GM21529 (cell line): ENCODE measurements around the gene PARVG.
A peak's percentile ranks its signal among the peaks of the same experiment; 100 is the strongest.

Experiments
- ATAC-seq: cut with Tn5 transposase; IDR thresholded peaks from one replicate; pipeline ENCODE4 v1.9.1; 2021; ENCODE audit not compliant: unreplicated experiment

Gene PARVG

GRCh38 chr22:44154436-44154942, 26.2 kb upstream of the PARVG start:
- no peak for ATAC-seq

GRCh38 chr22:44155115-44155514, 25.6 kb upstream of the PARVG start:
- no peak for ATAC-seq

DNA sequence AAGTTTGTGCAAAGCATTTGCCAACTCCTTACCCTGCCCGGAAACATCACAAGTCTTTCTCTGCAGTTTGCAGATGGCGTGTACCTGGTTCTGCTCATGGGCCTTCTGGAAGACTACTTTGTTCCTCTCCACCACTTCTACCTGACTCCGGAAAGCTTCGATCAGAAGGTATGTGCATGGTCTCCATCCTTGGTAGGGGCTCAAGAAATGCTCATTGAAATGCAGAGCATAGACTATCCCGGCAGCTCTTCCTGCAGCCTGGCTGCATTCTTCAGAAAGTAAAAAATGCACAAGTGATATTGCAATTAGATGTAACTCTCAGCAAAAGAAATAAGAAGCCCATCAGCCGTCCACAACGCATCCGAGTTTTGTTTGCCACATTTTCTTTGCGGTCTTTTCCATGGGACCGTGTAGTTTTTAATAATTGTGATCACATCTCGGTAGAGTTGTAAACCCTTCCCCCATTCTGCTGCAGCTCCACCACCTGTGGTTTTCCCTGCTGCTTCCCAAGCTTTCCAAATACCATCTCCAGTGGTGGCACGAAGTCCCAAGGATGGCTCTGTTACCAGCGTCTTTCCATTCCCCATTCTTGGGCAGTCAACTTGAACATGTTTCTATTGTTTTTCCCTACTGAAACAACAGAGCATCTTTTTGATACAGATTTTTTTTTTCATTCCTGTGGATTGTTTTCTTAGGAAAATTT, 22.7 kb upstream of the PARVG start:
- no peak for ATAC-seq

GRCh38 chr22:44158816-44159215, 21.9 kb upstream of the PARVG start:
- no peak for ATAC-seq

DNA sequence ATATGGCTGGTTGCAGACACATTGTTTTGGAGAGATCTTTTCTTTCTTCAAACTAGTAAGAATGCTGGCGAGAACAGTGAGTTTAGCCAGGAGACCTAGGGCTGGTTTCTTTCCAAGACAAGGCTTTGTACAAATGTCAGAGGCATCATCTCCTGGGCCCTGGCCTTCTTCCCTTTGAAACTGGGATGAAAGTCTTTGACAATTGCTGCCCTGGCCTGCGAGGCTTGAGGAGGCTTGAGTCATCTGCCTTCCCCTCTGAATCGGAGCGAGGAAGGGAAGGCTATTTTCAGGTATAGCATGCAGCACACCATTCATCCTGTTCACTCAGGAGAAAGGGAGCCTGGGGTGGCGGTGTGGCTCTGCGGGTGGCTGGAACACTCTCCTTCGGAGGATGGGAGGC, 21.5 kb upstream of the PARVG start:
- ATAC-seq, result no peak

DNA sequence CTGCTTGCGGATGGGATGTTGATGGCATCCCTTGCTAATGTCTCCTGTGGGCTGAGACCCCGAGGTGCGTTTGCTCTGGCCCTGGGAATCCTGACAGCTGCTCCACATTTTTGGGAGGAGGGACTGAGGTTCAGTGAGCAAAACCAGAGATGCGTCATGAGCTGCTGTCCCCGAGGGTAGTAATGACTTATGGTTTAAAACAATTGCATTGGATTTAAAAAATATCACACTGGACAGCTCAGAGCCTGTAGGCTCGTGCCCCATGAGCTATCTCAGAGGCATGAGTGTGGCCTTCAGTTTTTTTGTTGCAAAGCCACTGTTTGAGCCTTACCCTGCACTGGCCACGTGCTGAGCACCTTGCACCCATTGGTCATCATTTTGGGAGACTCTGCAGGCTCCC, 20.9 kb upstream of the PARVG start:
- ATAC-seq, result no peak

DNA sequence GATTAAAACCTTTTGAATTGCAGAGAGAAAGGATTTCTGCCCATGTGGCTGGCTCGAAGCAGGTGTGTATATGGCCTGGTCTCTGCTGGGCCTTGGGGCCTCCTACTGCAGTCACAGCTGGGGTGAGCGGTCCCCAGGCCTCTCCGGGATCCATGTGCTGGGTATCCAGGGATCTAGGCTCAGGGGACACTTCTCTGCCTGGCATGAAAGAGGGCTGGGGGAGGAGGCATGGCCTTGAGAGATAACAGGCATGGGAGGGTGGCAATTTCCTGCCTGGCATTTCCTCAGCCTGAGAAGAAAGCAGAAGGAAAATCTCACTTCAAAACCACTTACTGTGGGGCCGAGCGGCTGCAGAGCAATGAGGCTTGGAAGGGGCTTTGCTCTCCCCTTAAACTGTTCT, 20.3 kb upstream of the PARVG start:
- no peak for ATAC-seq

DNA sequence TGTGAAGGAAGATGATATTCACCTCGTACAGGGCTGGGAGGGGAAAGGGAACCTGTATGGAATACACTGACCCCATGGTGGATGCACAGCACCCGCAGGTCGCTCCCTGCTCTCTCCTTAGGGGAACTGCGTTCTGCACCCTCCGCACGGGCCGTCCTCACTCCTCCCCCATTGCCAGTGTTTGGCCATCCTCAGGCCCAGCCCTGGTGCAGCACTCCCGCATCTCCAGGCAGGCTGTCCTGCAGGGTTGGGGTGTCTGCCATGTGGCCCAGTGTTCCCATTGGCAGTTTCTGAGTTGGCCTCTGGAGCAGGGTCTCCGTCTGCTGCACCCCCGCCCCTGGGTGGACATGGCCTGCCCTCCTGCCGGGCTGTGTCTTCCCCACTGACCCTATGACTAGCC, 19.1 kb upstream of the PARVG start:
- ATAC-seq, result no peak

GRCh38 chr22:44162960-44163359, 17.8 kb upstream of the PARVG start:
- ATAC-seq, result no peak

- ATAC-seq, result no peak
Measured at GRCh38 chr22:44163536-44163935, 17.2 kb upstream of the PARVG start.

- no peak for ATAC-seq
Measured at GRCh38 chr22:44164031-44164430, 16.7 kb upstream of the PARVG start.

DNA sequence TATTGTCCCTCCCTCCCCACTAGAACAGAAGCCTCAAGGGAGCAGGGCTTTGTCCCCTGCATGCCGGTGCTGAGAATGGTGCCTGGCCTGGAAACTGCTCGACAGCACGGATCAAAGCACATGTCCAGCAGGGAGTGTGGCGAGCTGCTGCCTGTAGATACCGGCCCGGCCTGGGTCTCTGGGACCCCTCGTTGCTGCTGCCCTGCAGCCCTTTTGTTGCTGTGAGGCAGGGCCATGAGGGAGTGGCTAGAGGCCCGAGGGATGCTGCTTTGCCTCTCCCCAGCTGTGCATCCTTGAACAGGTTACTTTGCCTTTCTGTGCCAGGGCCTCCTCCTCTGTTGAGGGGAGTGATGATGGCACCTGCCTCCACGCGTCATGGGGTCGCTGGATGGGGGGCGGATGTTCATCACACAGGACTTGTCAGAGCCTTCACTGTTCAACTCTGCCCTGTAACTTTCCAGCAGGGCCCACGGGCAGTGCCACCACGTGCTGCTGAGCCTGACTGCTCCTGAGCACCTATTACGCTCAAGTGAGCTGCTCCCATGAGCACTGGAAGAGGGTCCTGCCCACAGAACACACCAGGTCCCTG, 15.3 kb upstream of the PARVG start:
- no peak for ATAC-seq

- ATAC-seq, result no peak
Measured at GRCh38 chr22:44166498-44167276, 14.0 kb upstream of the PARVG start.

- no peak for ATAC-seq
Measured at GRCh38 chr22:44167501-44167900, 13.2 kb upstream of the PARVG start.

GRCh38 chr22:44168206-44168605, 12.5 kb upstream of the PARVG start:
- no peak for ATAC-seq

- no peak for ATAC-seq
Measured at GRCh38 chr22:44170470-44170869, 10.3 kb upstream of the PARVG start.

DNA sequence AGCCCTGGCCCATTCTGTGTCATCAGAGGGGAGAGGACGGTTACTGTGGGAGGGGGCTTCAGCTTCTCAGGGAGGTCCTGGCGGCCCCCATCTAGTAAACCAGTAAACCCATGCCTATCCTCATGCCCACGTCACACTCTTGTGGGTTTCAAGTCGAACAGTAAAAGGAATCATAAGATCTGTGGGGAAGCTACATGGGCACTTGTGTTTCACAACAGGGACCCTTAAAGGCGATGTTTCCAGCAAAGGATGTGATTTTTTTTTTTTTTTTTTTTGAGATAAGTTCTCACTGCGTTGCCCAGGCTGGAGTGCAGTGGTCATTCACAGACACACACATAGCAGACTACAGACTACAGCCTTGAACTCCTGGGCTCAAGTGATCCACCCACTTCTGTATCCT, 9.2 kb upstream of the PARVG start:
- no peak for ATAC-seq

GRCh38 chr22:44172370-44173108, 8.2 kb upstream of the PARVG start:
- ATAC-seq, result peak; percentile 76

DNA sequence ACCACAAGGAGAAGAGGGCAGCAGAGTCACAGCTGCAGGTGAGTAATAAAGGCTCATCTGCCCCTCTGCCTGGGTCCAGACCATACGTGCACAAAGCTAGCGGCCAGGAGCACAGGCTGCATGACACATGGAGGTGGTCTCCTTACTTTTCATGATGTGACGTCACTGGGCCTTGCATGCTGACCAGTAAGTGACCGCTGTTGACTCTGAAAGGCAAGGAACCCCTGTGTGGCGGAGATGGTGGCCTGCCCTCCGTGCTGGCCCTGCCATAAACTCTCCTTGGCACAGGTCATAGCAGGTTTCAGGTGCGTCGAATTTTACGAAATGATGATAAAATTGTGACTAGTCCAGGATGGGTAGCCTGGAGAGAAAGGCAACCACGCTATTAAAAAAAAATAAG, 7.6 kb upstream of the PARVG start:
- no peak for ATAC-seq

- ATAC-seq, result no peak
Measured at GRCh38 chr22:44175676-44176075, 5.0 kb upstream of the PARVG start.

DNA sequence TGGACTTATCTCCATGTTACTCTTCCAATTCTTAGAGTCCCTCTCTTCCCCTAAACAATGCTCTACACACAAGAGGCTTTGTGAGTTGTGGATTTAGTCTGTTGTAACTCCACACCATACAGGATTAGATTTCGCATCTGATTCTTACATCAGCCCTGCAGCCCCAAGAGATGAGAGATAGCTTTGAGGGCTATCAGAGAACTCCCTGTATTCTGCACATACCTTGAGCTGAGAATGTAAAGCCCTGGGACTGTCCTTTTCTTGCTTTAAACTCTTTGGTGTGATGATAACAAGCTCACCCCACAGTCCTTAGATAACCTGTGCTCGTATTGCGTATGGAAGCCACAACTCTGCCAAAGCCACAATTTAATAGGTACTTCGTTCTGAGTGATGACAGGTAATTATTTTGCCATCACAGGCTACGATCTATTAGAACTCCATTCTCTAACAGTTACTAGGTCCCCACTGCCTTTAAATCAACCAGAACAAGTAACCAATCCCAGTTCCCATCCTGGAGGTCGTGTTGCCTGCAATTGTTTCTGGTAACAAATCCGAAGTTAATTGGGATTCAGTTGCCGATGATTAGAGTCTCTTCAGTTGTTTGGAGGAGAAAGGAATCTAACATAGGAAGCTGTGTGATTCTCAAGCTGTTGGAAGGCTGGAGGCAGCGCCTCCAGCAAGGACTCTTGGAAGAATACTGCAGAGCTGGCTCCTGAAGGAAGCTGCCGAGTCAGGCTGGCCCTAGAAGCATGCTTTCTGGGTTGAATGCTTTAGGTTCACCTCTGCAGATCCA, 1.3 kb upstream of the PARVG start:
- ATAC-seq, result no peak
